HG03342 (cell line): ENCODE results near the gene CHMP6.

ENCODE experiments used
- ATAC-seq: cut with Tn5 transposase; IDR thresholded peaks from one replicate; pipeline ENCODE4 v1.9.1; 2021; ENCODE audit warnings: mild to moderate bottlenecking, moderate library complexity; ENCODE audit not compliant: unreplicated experiment

Gene CHMP6

GRCh38 chr17:80970762-80971703 lies 20.6 kb upstream of the CHMP6 start:
- no peak for ATAC-seq

- no peak for ATAC-seq
Measured at GRCh38 chr17:80971704-80972304, 19.8 kb upstream of the CHMP6 start.

- no peak for ATAC-seq
Measured at GRCh38 chr17:80976701-80977100, 14.9 kb upstream of the CHMP6 start.

GRCh38 chr17:80977172-80977571 lies 14.5 kb upstream of the CHMP6 start:
- no peak for ATAC-seq

GRCh38 chr17:80978499-80979497 lies 12.8 kb upstream of the CHMP6 start:
- no peak for ATAC-seq

- no peak for ATAC-seq
Measured at GRCh38 chr17:80979547-80980378, 11.9 kb upstream of the CHMP6 start.

GRCh38 chr17:80980397-80981061 lies 11.1 kb upstream of the CHMP6 start:
- no peak for ATAC-seq

GRCh38 chr17:80981062-80981902 lies 10.4 kb upstream of the CHMP6 start:
- no peak for ATAC-seq

- ATAC-seq = no peak
Measured at GRCh38 chr17:80981929-80982425, 9.7 kb upstream of the CHMP6 start.

GRCh38 chr17:80982426-80982974 lies 9.1 kb upstream of the CHMP6 start:
- ATAC-seq = no peak

GRCh38 chr17:80983545-80983944 lies 8.1 kb upstream of the CHMP6 start:
- ATAC-seq = no peak

GRCh38 chr17:80984749-80985148 lies 6.9 kb upstream of the CHMP6 start:
- ATAC-seq = no peak

- ATAC-seq = no peak
Measured at GRCh38 chr17:80986046-80986445, 5.6 kb upstream of the CHMP6 start.

- no peak for ATAC-seq
Measured at GRCh38 chr17:80986816-80987475, 4.7 kb upstream of the CHMP6 start.

- ATAC-seq = no peak
Measured at GRCh38 chr17:80987941-80988461, 3.6 kb upstream of the CHMP6 start.

GRCh38 chr17:80989586-80989913 lies 2.1 kb upstream of the CHMP6 start:
- no peak for ATAC-seq

- no peak for ATAC-seq
Measured at GRCh38 chr17:80990921-80991644, 558 bp upstream of the CHMP6 start.
